NCI-H1417 (cell line): ENCODE results near the gene ABCA6.
A peak's percentile ranks its signal among the peaks of the same experiment; 100 is the strongest.
"Not testable (repeated sequence)": the region's sequence is repeated elsewhere in the genome, so short reads cannot be mapped to it uniquely, and the experiment has no call there.

Experiments used
- DNase-seq, 3 experiments: peaks; one replicate each; lab custom pipeline; 2025; lab: John Stamatoyannopoulos, UW

The ABCA6 gene

GRCh38 chr17:69071233-69071586 is 70.5 kb downstream of the ABCA6 start:
- not testable (repeated sequence) for DNase-seq

- DNase-seq: peak in 2 of 3 experiments; percentile 3 to 27
These were observed 71.1 kb downstream of the ABCA6 start for GRCh38 chr17:69070378-69071232.

- DNase-seq: peak in 1 of 3 experiments; percentile 5
These were observed 72.4 kb downstream of the ABCA6 start for GRCh38 chr17:69069226-69069750.

GRCh38 chr17:69067274-69068047 is 74.2 kb downstream of the ABCA6 start:
- DNase-seq: no peak

DNA sequence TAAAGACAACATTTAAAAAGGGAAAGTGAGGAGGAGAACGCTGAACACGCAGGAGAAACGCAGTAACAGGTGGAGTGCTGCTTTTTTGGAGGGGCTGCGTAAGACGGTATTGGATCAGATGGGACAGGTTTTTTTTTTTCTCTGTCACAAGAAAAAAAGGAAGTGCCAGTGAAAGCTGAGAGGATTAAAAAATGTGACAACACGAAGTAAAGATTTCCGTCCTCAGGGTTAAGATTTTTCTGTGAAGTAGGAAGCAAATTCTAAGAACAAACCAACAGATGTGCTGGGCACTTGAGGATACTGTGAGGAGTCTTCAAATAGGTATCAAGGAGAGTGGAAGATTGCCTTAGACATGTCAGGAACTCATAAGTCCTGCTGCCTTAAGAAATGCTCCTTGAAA is 75.2 kb downstream of the ABCA6 start:
- no peak for DNase-seq

- no peak for DNase-seq
These were observed 76.6 kb downstream of the ABCA6 start for GRCh38 chr17:69065113-69065512.

DNA sequence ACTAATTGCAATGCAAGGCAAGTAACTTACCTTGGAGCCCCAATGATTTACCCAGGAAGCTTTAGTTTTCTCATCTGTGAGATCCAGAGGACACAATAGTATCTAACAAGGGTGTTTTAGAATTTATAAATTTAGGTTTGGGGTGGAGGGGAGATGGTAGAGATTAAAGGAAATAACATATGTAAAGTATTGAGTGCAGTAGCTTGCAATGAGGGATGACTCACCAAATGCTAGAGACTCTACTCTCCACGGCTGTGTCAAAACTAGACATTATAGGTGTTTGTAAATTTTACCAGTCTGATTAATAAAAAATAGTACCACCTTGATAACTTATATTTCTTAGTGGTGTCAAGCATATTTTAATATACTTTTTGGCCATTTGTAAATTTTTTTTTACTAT is 77.2 kb downstream of the ABCA6 start:
- DNase-seq: no peak

GRCh38 chr17:69064001-69064400 is 77.7 kb downstream of the ABCA6 start:
- DNase-seq: no peak

- DNase-seq: no peak
These were observed 78.7 kb downstream of the ABCA6 start for GRCh38 chr17:69062860-69063581.

- DNase-seq: no peak
These were observed 79.8 kb downstream of the ABCA6 start for GRCh38 chr17:69061721-69062556.

DNA sequence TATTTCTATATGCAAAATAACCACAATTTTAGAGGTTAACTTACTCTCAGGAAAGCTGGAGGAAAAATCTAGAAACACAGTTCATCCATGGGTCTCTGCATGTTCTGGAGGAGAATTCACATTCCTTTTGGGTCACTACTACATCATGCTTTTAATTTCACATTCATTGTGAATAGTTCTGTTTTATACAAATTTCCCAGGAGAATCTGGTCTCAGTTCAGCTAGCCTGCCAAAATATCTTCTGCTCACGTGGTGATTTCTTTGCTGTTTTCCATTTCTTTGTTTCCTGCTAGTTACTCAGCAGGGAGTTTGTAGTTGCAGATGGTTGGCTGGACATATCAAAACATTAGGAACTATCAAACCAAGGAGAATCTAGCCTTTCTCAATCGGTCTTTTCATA is 80.9 kb downstream of the ABCA6 start, which contains the start of gene ABCA9:
TSS of gene ABCA9 (minus strand) at position 106 of the 400 bp plus-strand sequence. CDS start 9,801 bp downstream, outside the sequence.
- DNase-seq: peak in 1 of 3 experiments; percentile 8

- DNase-seq: no peak
These were observed 82.1 kb downstream of the ABCA6 start for GRCh38 chr17:69059458-69060175.

- no peak for DNase-seq
These were observed 83.5 kb downstream of the ABCA6 start for GRCh38 chr17:69058165-69058564.

DNA sequence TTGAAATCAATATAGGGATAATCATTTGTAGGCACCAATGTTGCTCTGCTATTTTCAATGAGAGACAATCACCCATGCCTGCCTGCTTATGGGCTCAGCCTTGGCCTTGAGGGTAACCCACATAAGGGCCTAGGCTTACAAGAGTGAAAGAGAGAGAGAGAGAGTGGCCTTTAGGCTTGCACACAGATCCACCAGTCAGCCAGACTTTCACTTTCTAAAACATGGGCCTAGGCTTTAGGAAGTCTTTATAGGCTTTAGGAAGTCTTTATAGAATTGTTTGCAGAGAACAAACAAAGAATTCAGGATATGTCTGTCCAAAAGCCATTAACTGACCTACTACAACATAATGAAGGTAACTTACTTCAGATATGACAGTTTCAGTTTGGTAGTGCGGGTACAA is 84.4 kb downstream of the ABCA6 start:
- DNase-seq: no peak

DNA sequence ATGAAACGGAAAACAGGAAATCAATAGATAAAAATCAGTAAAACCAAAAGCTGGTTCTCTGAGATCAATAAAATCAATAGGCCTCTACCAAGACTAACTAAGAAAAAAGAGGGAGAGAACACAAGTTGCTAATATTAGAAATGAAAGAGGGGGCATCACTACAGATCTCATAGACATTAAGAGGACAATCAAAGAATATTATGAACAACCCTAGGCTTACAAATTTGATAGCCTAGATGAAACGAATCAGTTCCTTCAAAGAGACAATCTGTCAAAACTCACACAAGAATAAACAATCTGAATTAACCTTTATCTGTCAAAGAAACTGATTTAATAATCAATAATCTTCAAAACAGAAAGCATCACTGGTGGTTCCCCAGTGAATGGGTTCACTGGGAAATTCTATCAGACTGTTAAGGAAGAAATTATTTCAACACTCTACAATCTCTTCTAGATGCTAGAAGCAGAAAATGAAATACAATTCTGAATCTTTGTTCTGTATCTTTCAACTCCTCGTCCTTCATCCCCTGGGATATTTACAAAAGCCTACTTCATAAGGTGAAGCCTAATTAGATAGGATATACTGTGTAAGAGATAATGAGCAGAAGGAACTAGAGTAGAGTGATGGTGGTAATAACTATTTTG is 85.4 kb downstream of the ABCA6 start:
- no peak for DNase-seq

- DNase-seq: no peak
These were observed 86.4 kb downstream of the ABCA6 start for GRCh38 chr17:69055334-69055733.

DNA sequence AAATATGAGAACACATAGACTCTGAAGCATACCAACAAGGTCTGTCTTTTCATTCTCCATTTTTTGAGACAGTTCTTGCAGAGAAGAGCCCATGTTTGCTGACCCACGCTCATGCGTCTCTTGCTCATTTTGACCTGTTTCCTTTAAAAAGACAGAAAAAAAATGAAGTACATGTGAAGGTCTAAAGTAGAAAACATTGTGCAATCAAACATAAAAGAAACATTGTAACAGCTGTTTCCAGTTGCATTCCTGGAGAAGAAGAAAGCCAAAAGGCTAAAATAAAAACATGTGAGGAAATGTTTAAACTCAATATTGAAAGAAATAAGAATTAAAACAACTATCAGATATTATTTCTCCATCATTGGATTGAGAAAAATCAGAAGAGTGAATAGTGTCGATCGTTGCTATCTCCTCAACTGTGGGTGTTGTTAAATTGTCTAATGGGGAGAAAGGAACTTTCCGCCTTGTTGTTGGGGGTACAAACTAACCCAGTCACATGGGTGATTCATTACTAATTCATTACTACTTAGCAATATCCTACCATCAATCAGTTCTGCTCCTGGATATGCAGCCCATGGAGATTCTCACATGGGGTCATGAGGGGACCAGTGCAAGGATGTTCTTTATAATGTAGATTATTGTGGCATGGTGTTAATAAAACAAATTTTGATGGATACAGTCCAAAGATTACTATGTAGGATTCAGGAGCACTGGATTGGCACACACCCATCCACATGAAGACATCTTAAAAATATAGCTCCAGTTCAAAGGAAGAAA is 90.5 kb downstream of the ABCA6 start:
- DNase-seq: no peak

GRCh38 chr17:69048634-69049033 is 93.1 kb downstream of the ABCA6 start:
- no peak for DNase-seq
